OCI-LY7 (cell line): ENCODE results near the gene MREG. TPM values are rescaled to one million over a fixed set of nuclear protein-coding genes. Genes with fewer than 3 reads are reported as not detected.

ENCODE experiments used
- BruUV-seq: library from RNA; stranded (reverse); fragments of 400-500 nt; replicated peaks from 2 replicates; lab custom pipeline; 2021; lab: Mats Ljungman, UMichigan
- CTCF ChIA-PET: fragments of 300-600 bp; sonication (Branson Sonifier 250); formaldehyde crosslinking; loops from one replicate; lab custom pipeline; 2022; ENCODE audit warnings: antibody characterized with exemption; ENCODE audit not compliant: unreplicated experiment; lab: Charles Lee
- POLR2A ChIA-PET: fragments of 300-600 bp; sonication (Branson Sonifier 250); formaldehyde crosslinking; loops from one replicate; lab custom pipeline; 2022; ENCODE audit warnings: antibody characterized with exemption; lab: Charles Lee
- DNase-seq: peaks from one replicate; pipeline ENCODE4 v3.0.0-alpha.2; 2015; ENCODE audit warnings: low spot score
- H2AFZ ChIP-seq: fragments of 200-600 bp; sonication (generic), shearing (Covaris generic); 2 replicates; pipeline ENCODE4 v1.6.1; 2014; ENCODE audit warnings: mild to moderate bottlenecking, antibody characterized with exemption, low read length, moderate library complexity
- H3K27ac ChIP-seq: fragments of 200-600 bp; sonication (generic); 2 replicates; pipeline ENCODE4 v1.5.1; 2014; ENCODE audit warnings: mixed run types, low read depth, mild to moderate bottlenecking, moderate library complexity, low read length, inconsistent platforms; ENCODE audit not compliant: poor library complexity, severe bottlenecking
- H3K36me3 ChIP-seq: fragments of 200-600 bp; sonication (generic); 2 replicates; pipeline ENCODE4 v1.6.1; 2014; ENCODE audit warnings: mild to moderate bottlenecking, antibody characterized with exemption, low read length, moderate library complexity, mixed read lengths; ENCODE audit not compliant: insufficient read depth
- H3K4me1 ChIP-seq: fragments of 200-600 bp; sonication (generic); 2 replicates; pipeline ENCODE4 v1.5.1; 2014; ENCODE audit warnings: mild to moderate bottlenecking, low read length; ENCODE audit not compliant: insufficient read depth, poor library complexity, severe bottlenecking
- H3K4me2 ChIP-seq: fragments of 200-600 bp; sonication (generic); 2 replicates; pipeline ENCODE4 v1.6.1; 2014; ENCODE audit warnings: mild to moderate bottlenecking, low read length
- H3K4me3 ChIP-seq: fragments of 200-600 bp; sonication (generic); 2 replicates; pipeline ENCODE4 v1.5.1; 2014; ENCODE audit warnings: mild to moderate bottlenecking, low read depth, low read length; ENCODE audit not compliant: poor library complexity, severe bottlenecking
- H3K79me2 ChIP-seq: fragments of 200-600 bp; sonication (generic); 2 replicates; pipeline ENCODE4 v1.6.1; 2016; ENCODE audit warnings: low read depth, mild to moderate bottlenecking, low read length, moderate library complexity, mixed read lengths; ENCODE audit not compliant: insufficient read depth
- H3K9me2 ChIP-seq: fragments of 200-600 bp; sonication (generic); 2 replicates; pipeline ENCODE4 v1.6.1; 2016; ENCODE audit warnings: mild to moderate bottlenecking, low read length, mixed read lengths; ENCODE audit not compliant: insufficient read depth
- H3K9me3 ChIP-seq: fragments of 200-600 bp; sonication (generic); 2 replicates; pipeline ENCODE4 v1.6.1; 2014; ENCODE audit warnings: mild to moderate bottlenecking, mixed run types, low read length, mixed read lengths
- H4K20me1 ChIP-seq: fragments of 200-600 bp; sonication (generic); 2 replicates; pipeline ENCODE4 v1.6.1; 2014; ENCODE audit warnings: mild to moderate bottlenecking, antibody characterized with exemption, low read length, moderate library complexity, mixed read lengths; ENCODE audit not compliant: insufficient read depth
- EZH2phosphoT487 ChIP-seq: fragments of 200-600 bp; sonication (generic); IDR thresholded peaks from 2 replicates; pipeline ENCODE4 v1.6.1; 2018; ENCODE audit warnings: low read depth, borderline replicate concordance, mild to moderate bottlenecking, mixed run types, antibody characterized with exemption, low read length, moderate library complexity, mixed read lengths
- intact Hi-C: fragments of 100-400 bp; cut with micrococcal nuclease; formaldehyde crosslinking; loops from one replicate; pipeline ENCODE4 v1.10.0; 2022; ENCODE audit not compliant: unreplicated experiment
- total RNA-seq, 2 experiments: library from RNA; depleted of rRNA in 1 of 2; stranded (reverse); fragments of >200 nt in 1 of 2; shearing (Covaris generic) in 1 of 2; gene quantifications; 2 replicates each; pipeline ENCODE4 v1.2.3, GENCODE V29; 2014 to 2022
- TF ChIP-seq, protein P1 (sequence below): fragments of 200-600 bp; sonication (generic); conservative IDR thresholded peaks from 2 replicates; pipeline ENCODE4 v1.5.1; 2014; ENCODE audit warnings: mild to moderate bottlenecking, antibody characterized with exemption, low read length, moderate library complexity, mixed read lengths

The MREG gene
- total RNA-seq, 2 experiments from 2014 or later, result 5.6 to 9.3 TPM

DNA sequence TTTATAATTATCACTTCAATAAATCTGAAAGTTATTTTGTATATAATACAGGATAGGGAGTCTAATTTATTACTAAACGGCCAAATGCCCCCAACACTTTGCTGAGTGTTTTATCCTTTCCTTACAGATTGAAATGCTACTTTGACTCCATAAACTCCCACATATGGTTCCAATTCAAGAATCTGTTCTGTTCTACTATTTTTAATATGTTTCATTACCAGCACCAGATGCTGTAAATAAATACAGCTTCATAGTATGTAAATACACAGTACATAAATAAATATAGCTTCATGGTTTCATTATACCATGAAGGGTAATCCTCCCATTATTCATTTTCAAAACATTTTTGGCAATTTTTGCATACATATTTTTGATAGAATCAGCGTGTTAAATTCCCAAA is 34.0 kb upstream of the MREG start:
- DNase-seq, result no peak
- BruUV-seq, result no TSS peak
- Histone ChIP-seq H2AFZ (no peak overlapping the region), H3K4me3 (no peak overlapping the region), H3K27ac (no peak overlapping the region), H3K9me2 (no peaks in the 10 kb centered on the region), H3K9me3 (no peaks in the 10 kb centered on the region), H3K4me2 (no peak overlapping the region), H3K4me1 (no peaks in the 10 kb centered on the region), H3K79me2 (no peaks in the 10 kb centered on the region), H4K20me1 (no peaks in the 10 kb centered on the region), H3K36me3 (no peaks in the 10 kb centered on the region)
- intact Hi-C loops, result no loop called here
- POLR2A ChIA-PET, result interaction anchor here (0.6 kb wide), 1 partner anchor 758 kb away, joined by 3 read pairs; no protein-coding TSS in a partner anchor
- CTCF ChIA-PET, result no interaction called here
- TF ChIP-seq, protein P1, sequence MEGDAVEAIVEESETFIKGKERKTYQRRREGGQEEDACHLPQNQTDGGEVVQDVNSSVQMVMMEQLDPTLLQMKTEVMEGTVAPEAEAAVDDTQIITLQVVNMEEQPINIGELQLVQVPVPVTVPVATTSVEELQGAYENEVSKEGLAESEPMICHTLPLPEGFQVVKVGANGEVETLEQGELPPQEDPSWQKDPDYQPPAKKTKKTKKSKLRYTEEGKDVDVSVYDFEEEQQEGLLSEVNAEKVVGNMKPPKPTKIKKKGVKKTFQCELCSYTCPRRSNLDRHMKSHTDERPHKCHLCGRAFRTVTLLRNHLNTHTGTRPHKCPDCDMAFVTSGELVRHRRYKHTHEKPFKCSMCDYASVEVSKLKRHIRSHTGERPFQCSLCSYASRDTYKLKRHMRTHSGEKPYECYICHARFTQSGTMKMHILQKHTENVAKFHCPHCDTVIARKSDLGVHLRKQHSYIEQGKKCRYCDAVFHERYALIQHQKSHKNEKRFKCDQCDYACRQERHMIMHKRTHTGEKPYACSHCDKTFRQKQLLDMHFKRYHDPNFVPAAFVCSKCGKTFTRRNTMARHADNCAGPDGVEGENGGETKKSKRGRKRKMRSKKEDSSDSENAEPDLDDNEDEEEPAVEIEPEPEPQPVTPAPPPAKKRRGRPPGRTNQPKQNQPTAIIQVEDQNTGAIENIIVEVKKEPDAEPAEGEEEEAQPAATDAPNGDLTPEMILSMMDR, result no peak
- no peak for TF ChIP-seq EZH2phosphoT487

DNA sequence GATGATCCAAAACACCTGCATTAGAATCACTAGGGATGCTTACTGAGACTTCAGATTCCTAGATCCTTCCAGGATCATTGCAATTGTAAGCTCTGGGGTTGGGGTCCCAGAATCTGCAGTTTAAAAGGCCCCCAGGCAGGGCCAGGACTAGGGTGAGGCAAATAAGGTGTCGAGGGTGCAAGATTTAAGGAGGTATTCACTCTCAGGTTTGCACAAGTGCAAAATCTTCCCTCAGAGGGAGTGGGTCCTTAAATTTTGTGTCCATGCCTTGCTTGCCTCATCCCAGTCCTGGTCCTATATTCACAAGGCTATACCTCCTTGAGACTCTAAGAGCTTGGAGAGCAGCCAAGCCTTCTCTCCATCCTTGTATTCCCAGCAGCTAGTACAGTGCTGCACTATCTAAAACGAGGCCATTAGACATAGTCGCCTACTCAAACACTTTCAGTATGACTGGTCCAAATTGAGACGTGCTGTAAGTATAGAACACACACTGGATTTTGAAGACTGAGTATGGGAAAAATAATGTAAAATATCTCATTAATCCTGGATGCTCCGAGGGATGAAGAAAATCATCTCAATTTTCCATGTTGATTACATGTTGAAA is 31.6 kb upstream of the MREG start:
- H3K79me2 ChIP-seq, result no peaks in the 10 kb centered on the region
- intact Hi-C loops, result no loop called here
- DNase-seq, result no peak
- no peak overlapping the region for H3K4me2 ChIP-seq
- no TSS peak for BruUV-seq
- TF ChIP-seq, protein P1, result no peak
- TF ChIP-seq EZH2phosphoT487, result no peak
- no peaks in the 10 kb centered on the region for H3K36me3 ChIP-seq
- ChIA-PET POLR2A (interaction anchor here (1.0 to 1.3 kb wide), 2 partner anchors 14 to 64 kb away, joined by 4 to 5 read pairs; partner anchors contain the start of gene XRCC5), CTCF (no interaction called here)
- no peak overlapping the region for H3K27ac ChIP-seq
- H3K9me2 ChIP-seq, result no peaks in the 10 kb centered on the region
- no peak overlapping the region for H2AFZ ChIP-seq
- no peaks in the 10 kb centered on the region for H3K4me1 ChIP-seq
- no peaks in the 10 kb centered on the region for H4K20me1 ChIP-seq
- no peak overlapping the region for H3K4me3 ChIP-seq
- H3K9me3 ChIP-seq, result no peaks in the 10 kb centered on the region

DNA sequence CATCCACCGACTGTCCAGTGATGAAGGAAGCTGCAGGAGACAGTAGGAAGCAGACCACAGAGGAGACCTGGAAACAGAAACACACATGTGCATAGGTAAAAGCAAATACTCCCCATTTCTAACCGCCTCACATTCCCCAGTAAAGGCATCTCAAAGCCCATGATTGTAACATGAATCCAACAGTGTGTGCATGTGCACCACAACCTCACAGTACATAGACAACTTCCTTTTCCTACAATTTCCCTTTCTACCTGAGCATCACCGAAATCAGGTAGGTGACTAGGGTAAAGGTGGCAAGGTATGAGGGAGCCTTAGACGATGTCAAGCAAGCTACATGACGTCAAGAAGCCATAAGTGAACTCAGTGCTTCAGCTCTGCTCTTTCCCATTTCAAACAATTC is 30.6 kb upstream of the MREG start:
- H2AFZ ChIP-seq, result no peak overlapping the region
- CTCF ChIA-PET, result no interaction called here
- intact Hi-C loops, result no loop called here
- H3K4me1 ChIP-seq, result no peaks in the 10 kb centered on the region
- H3K79me2 ChIP-seq, result no peaks in the 10 kb centered on the region
- no peak for DNase-seq
- H4K20me1 ChIP-seq, result no peaks in the 10 kb centered on the region
- H3K9me3 ChIP-seq, result no peaks in the 10 kb centered on the region
- TF ChIP-seq, protein P1, result no peak
- no peak for TF ChIP-seq EZH2phosphoT487
- POLR2A ChIA-PET, result interaction anchor here (1.3 kb wide), 1 partner anchor 15 kb away, joined by 4 read pairs; no protein-coding TSS in a partner anchor
- H3K9me2 ChIP-seq, result no peaks in the 10 kb centered on the region
- no peaks in the 10 kb centered on the region for H3K36me3 ChIP-seq
- no peak overlapping the region for H3K27ac ChIP-seq
- H3K4me2 ChIP-seq, result no peak overlapping the region
- BruUV-seq, result no TSS peak
- no peak overlapping the region for H3K4me3 ChIP-seq
